GM23338 (cell line): ENCODE data around the gene SYT11. TPM values are rescaled to one million over a fixed set of nuclear protein-coding genes. Genes with fewer than 3 reads are reported as not detected.

ENCODE experiments used
- ATAC-seq: fragments of 200-7000 bp; cut with Tn5 transposase; 3 replicates; pipeline ENCODE4 v1.9.1; 2020
- DNase-seq: peaks from one replicate; pipeline ENCODE4 v3.0.0-alpha.2; 2015; ENCODE audit warnings: low spot score
- H2AFZ ChIP-seq: fragments of 200-600 bp; sonication (generic); 2 replicates; pipeline ENCODE4 v1.8.0; 2016; ENCODE audit warnings: antibody characterized with exemption, mild to moderate bottlenecking, moderate library complexity
- H3F3A ChIP-seq: fragments of 200-600 bp; sonication (generic); replicated peaks from 2 replicates; pipeline ENCODE4 v1.8.0; 2017; ENCODE audit warnings: antibody characterized with exemption, mixed run types, low read depth
- H3K27ac ChIP-seq: fragments of 200-600 bp; sonication (generic); 2 replicates; pipeline ENCODE4 v1.6.1; 2016; ENCODE audit warnings: low read depth
- H3K27me3 ChIP-seq: fragments of 200-600 bp; sonication (generic); 2 replicates; pipeline ENCODE4 v1.8.0; 2016; ENCODE audit warnings: mild to moderate bottlenecking, mixed run types, moderate library complexity; ENCODE audit not compliant: insufficient read depth
- H3K36me3 ChIP-seq: fragments of 200-600 bp; sonication (generic); 2 replicates; pipeline ENCODE4 v1.8.0; 2016; ENCODE audit warnings: mild to moderate bottlenecking; ENCODE audit not compliant: insufficient read depth
- H3K4me1 ChIP-seq: fragments of 200-600 bp; sonication (generic); 2 replicates; pipeline ENCODE4 v1.8.0; 2016; ENCODE audit warnings: mild to moderate bottlenecking, moderate library complexity; ENCODE audit not compliant: insufficient read depth
- H3K4me2 ChIP-seq: fragments of 200-600 bp; sonication (generic); 2 replicates; pipeline ENCODE4 v1.7.1; 2017; ENCODE audit warnings: mixed run types
- H3K4me3 ChIP-seq: fragments of 200-600 bp; sonication (generic); 2 replicates; pipeline ENCODE4 v1.6.1; 2016; ENCODE audit warnings: mixed run types
- H3K79me2 ChIP-seq: fragments of 200-600 bp; sonication (generic); replicated peaks from 2 replicates; pipeline ENCODE4 v1.8.0; 2017; ENCODE audit warnings: mild to moderate bottlenecking; ENCODE audit not compliant: insufficient read depth
- H3K9me2 ChIP-seq: fragments of 200-600 bp; sonication (generic); 2 replicates; pipeline ENCODE4 v1.8.0; 2017; ENCODE audit not compliant: insufficient read depth
- H4K20me1 ChIP-seq: fragments of 200-600 bp; sonication (generic); replicated peaks from 2 replicates; pipeline ENCODE4 v1.8.0; 2017; ENCODE audit warnings: mild to moderate bottlenecking; ENCODE audit not compliant: insufficient read depth
- H3K27ac Mint-ChIP-seq: 2 replicates; pipeline ENCODE4 v1.8.0; 2020; ENCODE audit warnings: inconsistent platforms, mild to moderate bottlenecking, moderate library complexity, mixed read lengths
- H3K27me3 Mint-ChIP-seq: 3 replicates; pipeline ENCODE4 v1.8.0; 2022; ENCODE audit warnings: low read depth, mild to moderate bottlenecking, moderate library complexity, mixed read lengths, inconsistent platforms; ENCODE audit not compliant: insufficient read depth, poor library complexity
- H3K36me3 Mint-ChIP-seq: 3 replicates; pipeline ENCODE4 v1.8.0; 2021; ENCODE audit warnings: low read depth, mild to moderate bottlenecking, inconsistent platforms, moderate library complexity, mixed read lengths
- H3K4me1 Mint-ChIP-seq: 3 replicates; pipeline ENCODE4 v1.8.0; 2020; ENCODE audit warnings: mild to moderate bottlenecking, inconsistent platforms, mixed read lengths
- H3K4me3 Mint-ChIP-seq: 3 replicates; pipeline ENCODE4 v1.8.0; 2021; ENCODE audit warnings: moderate library complexity, mild to moderate bottlenecking, inconsistent platforms, mixed read lengths
- H3K9me3 Mint-ChIP-seq: 3 replicates; pipeline ENCODE4 v1.8.0; 2020; ENCODE audit warnings: moderate library complexity, mild to moderate bottlenecking, inconsistent platforms, mixed read lengths
- CTCF ChIP-seq, 2 experiments: fragments of 200-600 bp in 1 of 2; sonication (generic) in 1 of 2; conservative IDR thresholded peaks; 2 replicates each; pipeline versions ENCODE4 v1.5.1 to v1.6.1; 2016 to 2017; ENCODE audit warnings: antibody characterized with exemption in 2 of 2, low read depth in 2 of 2, mild to moderate bottlenecking in 2 of 2, moderate library complexity in 1 of 2
- ETS1 ChIP-seq: IDR thresholded peaks from 2 replicates; pipeline ENCODE4 v1.6.1; 2016; ENCODE audit warnings: antibody characterized with exemption
- EZH2 ChIP-seq: fragments of 200-600 bp; sonication (generic); IDR thresholded peaks from one replicate; pipeline ENCODE4 v1.8.0; 2017; ENCODE audit warnings: antibody characterized with exemption, mild to moderate bottlenecking, low read depth; ENCODE audit not compliant: unreplicated experiment
- EZH2phosphoT487 ChIP-seq: fragments of 200-600 bp; sonication (generic); IDR thresholded peaks from one replicate; pipeline ENCODE4 v1.8.1; 2018; ENCODE audit warnings: antibody characterized with exemption; ENCODE audit not compliant: unreplicated experiment
- JUNB ChIP-seq: IDR thresholded peaks from one replicate; pipeline ENCODE4 v1.6.1; 2016; ENCODE audit warnings: antibody characterized with exemption; ENCODE audit not compliant: unreplicated experiment
- POLR2AphosphoS5 ChIP-seq: IDR thresholded peaks from 2 replicates; pipeline ENCODE4 v1.6.1; 2016; ENCODE audit warnings: antibody characterized with exemption, low read depth
- REST ChIP-seq: IDR thresholded peaks from one replicate; pipeline ENCODE4 v1.6.1; 2018; ENCODE audit warnings: antibody characterized with exemption; ENCODE audit not compliant: unreplicated experiment
- STAT1 ChIP-seq: IDR thresholded peaks from one replicate; pipeline ENCODE4 v1.6.1; 2016; ENCODE audit warnings: antibody characterized with exemption; ENCODE audit not compliant: unreplicated experiment
- ZNF114 ChIP-seq: fragments of 250-450 bp; sonication (Bioruptor Pico); IDR thresholded peaks from 2 replicates; pipeline ENCODE4 v1.5.0; 2020; ENCODE audit warnings: mild to moderate bottlenecking, moderate library complexity
- ZNF331 ChIP-seq: fragments of 250-450 bp; sonication (Bioruptor Pico); IDR thresholded peaks from 2 replicates; pipeline ENCODE4 v1.5.0; 2020; ENCODE audit warnings: low read depth, mild to moderate bottlenecking, moderate library complexity
- ZNF462 ChIP-seq: fragments of 250-450 bp; sonication (Bioruptor Pico); IDR thresholded peaks from 2 replicates; pipeline ENCODE4 v1.5.0; 2020; ENCODE audit warnings: mild to moderate bottlenecking, moderate library complexity
- polyA plus RNA-seq: library from polyadenylated mRNA; unstranded; fragments of >200 nt; fragmentation: Nextera tagmentation; extraction: Ambion mirVana; gene quantifications from 2 replicates; pipeline ENCODE4 v1.2.1, GENCODE V29; 2016
- total RNA-seq: library from RNA; depleted of rRNA; stranded (reverse); fragments of >200 nt; shearing (Covaris generic); gene quantifications from 2 replicates; pipeline ENCODE4 v1.2.3, GENCODE V29; 2014

Gene SYT11
- total and polyA plus RNA-seq, 2 experiments from 2014 or later = 3.9 to 15.9 TPM

GRCh38 chr1:155812878-155813277, 46.5 kb upstream of the SYT11 start:
- no peak for TF ChIP-seq CTCF (conservative IDR thresholded peaks at IDR 0.05; ENCODE audit: low read depth in 2 of 2)
- no peak for TF ChIP-seq STAT1
- TF ChIP-seq ZNF331 (CRISPR knock-in tag) = no peak
- TF ChIP-seq POLR2AphosphoS5 = no peak
- no peak for TF ChIP-seq EZH2phosphoT487
- TF ChIP-seq JUNB = no peak
- no peak for TF ChIP-seq REST
- no peak for TF ChIP-seq ZNF462 (CRISPR knock-in tag)
- TF ChIP-seq EZH2 = no peak
- TF ChIP-seq ETS1 = no peak
- TF ChIP-seq ZNF114 (CRISPR knock-in tag) = no peak
- Mint-ChIP-seq H3K4me1 (no peaks in the 10 kb centered on the region), H3K4me3 (no peak overlapping the region), H3K36me3 (peaks cover 60% of the 10 kb centered on the region), H3K27me3 (peaks cover 1% of the 10 kb centered on the region), H3K9me3 (no peaks in the 10 kb centered on the region), H3K27ac (no peak overlapping the region)
- Histone ChIP-seq H2AFZ (no peak overlapping the region), H3K9me2 (no peaks in the 10 kb centered on the region), H3F3A (0 out of 2 replicates have a peak, but pooled peaks cover 5% of the 10 kb centered on the region), H3K4me3 (no peak overlapping the region), H3K79me2 (no peaks in the 10 kb centered on the region), H4K20me1 (no peaks in the 10 kb centered on the region), H3K4me1 (no peaks in the 10 kb centered on the region), H3K27me3 (no peaks in the 10 kb centered on the region), H3K4me2 (no peak overlapping the region), H3K36me3 (peaks cover 20% of the 10 kb centered on the region), H3K27ac (no peak overlapping the region)
- no peak for DNase-seq
- ATAC-seq = no peak
